WI38 (cell line): ENCODE measurements around the gene COL6A3.

ENCODE experiments used
- H3K4me3 ChIP-seq: 2 replicates; pipeline ENCODE4 v1.5.1; 2011; ENCODE audit warnings: low read depth, mild to moderate bottlenecking, control low read depth, low read length
- TF ChIP-seq, protein P1 (sequence below): IDR thresholded peaks from 2 replicates; pipeline ENCODE4 v1.5.1; 2012; ENCODE audit warnings: low read depth, mild to moderate bottlenecking, control low read depth, low read length

COL6A3 gene

DNA sequence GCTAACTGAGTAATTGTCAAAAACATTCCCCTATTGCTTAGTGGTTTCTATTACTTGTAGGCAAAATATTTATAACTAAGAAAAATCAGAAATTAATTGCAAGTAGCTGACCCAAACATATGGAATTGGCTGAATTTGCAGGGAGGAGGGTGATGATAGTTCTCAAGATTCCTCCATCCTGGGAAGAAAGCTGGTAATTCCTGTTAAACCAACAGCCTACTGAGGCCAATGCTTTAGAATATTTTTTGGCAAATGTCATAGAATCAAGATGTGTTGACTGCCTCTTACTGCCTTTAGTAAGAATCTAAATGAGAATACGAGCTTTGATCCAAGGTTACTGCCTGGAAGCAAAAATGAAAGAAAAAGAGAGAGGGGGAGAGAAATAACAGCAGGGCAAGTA, 120.0 kb downstream of the COL6A3 start:
- no peak overlapping the region for H3K4me3 ChIP-seq
- TF ChIP-seq, protein P1, sequence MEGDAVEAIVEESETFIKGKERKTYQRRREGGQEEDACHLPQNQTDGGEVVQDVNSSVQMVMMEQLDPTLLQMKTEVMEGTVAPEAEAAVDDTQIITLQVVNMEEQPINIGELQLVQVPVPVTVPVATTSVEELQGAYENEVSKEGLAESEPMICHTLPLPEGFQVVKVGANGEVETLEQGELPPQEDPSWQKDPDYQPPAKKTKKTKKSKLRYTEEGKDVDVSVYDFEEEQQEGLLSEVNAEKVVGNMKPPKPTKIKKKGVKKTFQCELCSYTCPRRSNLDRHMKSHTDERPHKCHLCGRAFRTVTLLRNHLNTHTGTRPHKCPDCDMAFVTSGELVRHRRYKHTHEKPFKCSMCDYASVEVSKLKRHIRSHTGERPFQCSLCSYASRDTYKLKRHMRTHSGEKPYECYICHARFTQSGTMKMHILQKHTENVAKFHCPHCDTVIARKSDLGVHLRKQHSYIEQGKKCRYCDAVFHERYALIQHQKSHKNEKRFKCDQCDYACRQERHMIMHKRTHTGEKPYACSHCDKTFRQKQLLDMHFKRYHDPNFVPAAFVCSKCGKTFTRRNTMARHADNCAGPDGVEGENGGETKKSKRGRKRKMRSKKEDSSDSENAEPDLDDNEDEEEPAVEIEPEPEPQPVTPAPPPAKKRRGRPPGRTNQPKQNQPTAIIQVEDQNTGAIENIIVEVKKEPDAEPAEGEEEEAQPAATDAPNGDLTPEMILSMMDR: no peak

DNA sequence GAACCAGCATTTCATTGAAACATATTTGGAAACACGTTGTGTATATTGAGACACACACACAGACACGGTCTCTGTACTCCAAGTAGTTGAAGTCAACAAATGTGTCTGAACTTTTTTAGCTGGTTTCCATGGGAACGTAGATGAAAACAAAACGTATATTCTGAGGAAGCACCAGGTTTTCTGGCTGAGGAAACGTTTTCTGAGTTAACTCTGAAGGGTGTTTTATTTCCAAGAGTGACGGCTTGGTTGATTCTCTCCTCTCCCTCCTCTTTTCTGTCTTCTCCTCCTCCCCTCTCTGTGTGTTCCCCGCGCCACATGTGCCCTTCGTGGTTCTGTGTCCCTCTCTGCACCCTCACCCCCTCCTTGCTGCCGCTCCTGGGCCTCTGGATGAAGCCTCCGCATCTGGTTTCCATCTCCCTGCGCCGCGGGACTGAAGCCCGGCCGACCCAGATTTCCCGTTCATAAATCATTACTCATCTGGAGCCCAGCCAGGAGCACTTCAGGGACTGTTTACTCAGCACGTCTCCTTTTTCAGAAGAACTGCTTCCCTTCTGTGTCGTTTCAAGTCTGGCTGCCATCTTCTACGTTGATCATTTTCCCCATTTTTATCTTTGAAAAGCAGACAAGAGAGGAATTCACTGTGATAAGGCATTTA, 122.7 kb downstream of the COL6A3 start:
- TF ChIP-seq, protein P1: no peak
- peak overlapping the region; percentile 9; the same call in 1 of the 2 replicates for H3K4me3 ChIP-seq

DNA sequence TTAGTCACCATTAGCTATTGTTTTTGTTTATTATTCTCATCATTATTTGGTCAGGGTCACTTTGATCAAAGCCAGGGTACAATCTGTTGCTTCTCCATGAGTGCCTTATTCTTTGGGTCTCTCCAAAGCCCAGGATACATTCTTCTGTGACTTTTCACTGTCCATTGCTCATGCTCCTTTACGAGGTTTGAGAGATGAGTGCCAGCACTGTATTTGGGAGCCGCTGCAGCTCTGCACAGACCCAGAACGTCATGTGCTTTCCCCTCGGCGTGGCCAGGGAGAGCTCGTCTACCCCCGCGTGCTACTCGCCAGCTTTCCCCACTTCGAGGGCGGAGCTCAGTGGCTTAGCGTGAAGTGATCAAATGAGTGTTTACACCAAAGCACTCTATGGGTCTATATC, 123.7 kb downstream of the COL6A3 start:
- H3K4me3 ChIP-seq: no peak overlapping the region
- TF ChIP-seq, protein P1: no peak

- H3K4me3 ChIP-seq: no peak overlapping the region
- TF ChIP-seq, protein P1: no peak
Measured at GRCh38 chr2:237289139-237289538, 124.8 kb downstream of the COL6A3 start.

DNA sequence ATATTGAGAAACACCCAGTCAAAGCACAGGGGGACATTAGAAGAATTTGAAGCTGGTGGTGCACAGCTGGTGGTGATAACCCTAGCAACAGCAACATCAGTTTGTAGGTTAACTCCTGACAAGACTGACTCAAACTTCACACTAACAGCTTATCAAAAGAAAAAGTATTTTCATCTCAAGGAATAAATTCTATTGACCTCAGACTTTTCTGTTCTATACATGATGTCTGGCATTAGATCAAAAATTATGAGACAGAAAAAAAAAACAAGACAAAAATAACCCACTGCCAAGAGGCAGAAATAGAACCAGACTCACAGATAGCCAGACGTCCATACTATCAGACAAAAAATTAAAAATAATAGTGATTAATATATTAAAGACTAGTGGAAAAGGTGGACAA, 126.1 kb downstream of the COL6A3 start:
- H3K4me3 ChIP-seq: no peak overlapping the region
- TF ChIP-seq, protein P1: no peak

GRCh38 chr2:237283131-237283928, 130.6 kb downstream of the COL6A3 start:
- H3K4me3 ChIP-seq: no peak overlapping the region

More at GRCh38 chr2:237283131-237283928, 130.6 kb downstream of the COL6A3 start:
- TF ChIP-seq, protein P1: no peak
